ENCODE measurements around the gene MINDY1. TPM values are rescaled to one million over a fixed set of nuclear protein-coding genes. Genes with fewer than 3 reads are reported as not detected.

MINDY1 gene
- total and polyA plus RNA-seq, 7 experiments from 2014 or later = 12.8 to 53.4 (median 29.9) TPM

- no peak within 1 kb of the TSS for H3K4me3 Mint-ChIP-seq
- Histone ChIP-seq H3K27me3 (ENCODE audit: control insufficient read depth in 2 of 2, insufficient read depth in 2 of 2, low read length in 2 of 2) (no peaks in the 10 kb centered on the region), H3K27ac (ENCODE audit: low read depth, low read length) (no peak within 1 kb of the TSS), H3K36me3 (ENCODE audit: control insufficient read depth in 2 of 3, insufficient read depth in 3 of 3, low read length in 3 of 3) (no peaks in the 10 kb centered on the region), H3K4me3 (ENCODE audit: low read length) (no peak within 1 kb of the TSS), H3K9me3 (ENCODE audit: control insufficient read depth in 2 of 3, low read length in 3 of 3) (no peaks in the 10 kb centered on the region), H3K4me1 (ENCODE audit: control insufficient read depth in 2 of 2, insufficient read depth in 2 of 2, low read length in 2 of 2) (peaks cover 13 to 24% of the 10 kb centered on the region in 2 donors)
- H3K4me1 Mint-ChIP-seq = peaks cover 7 to 25% (median 21%) of the 10 kb centered on the region in 7 donors
- no peaks in the 10 kb centered on the region for H3K36me3 Mint-ChIP-seq
- ChIA-PET POLR2A (interaction anchor here (0.5 to 1.7 kb wide), 5 partner anchors 12 to 795 kb away, joined by 3 to 8 read pairs (median 5); partner anchors contain the start of genes MINDY1 and PRUNE1), CTCF (interaction anchor here (0.5 to 6.4 kb wide), 3 partner anchors 15 to 411 kb away, joined by 3 to 56 read pairs (median 4); partner anchors contain the start of gene MINDY1)
- H3K9me3 Mint-ChIP-seq = no peaks in the 10 kb centered on the region
- no peaks in the 10 kb centered on the region for H3K27me3 Mint-ChIP-seq
- ATAC-seq (no peak), DNase-seq (no peak)
- no peak within 1 kb of the TSS for H3K27ac Mint-ChIP-seq
- intact Hi-C loops (cut with micrococcal nuclease) = no loop called here
These were observed 24.6 kb downstream of the MINDY1 start, which contains the start of gene ANXA9 for GRCh38 chr1:150981805-150982712. ANXA9 (plus strand) TSS chr1:150982292; CDS start chr1:150983106, 814 bp downstream.

- H3K4me3 Mint-ChIP-seq = no peak overlapping the region
- H3K9me3 ChIP-seq (ENCODE audit: control insufficient read depth in 2 of 3, low read length in 3 of 3) = no peaks in the 10 kb centered on the region
- H3K27me3 Mint-ChIP-seq = no peaks in the 10 kb centered on the region
- no peak overlapping the region for H3K27ac ChIP-seq (ENCODE audit: low read depth, low read length)
- H3K27ac Mint-ChIP-seq = no peak overlapping the region
- ChIA-PET CTCF (interaction anchor here (0.5 to 6.4 kb wide), 6 partner anchors 15 to 410 kb away, joined by 3 to 56 read pairs (median 4); partner anchors contain the start of gene MINDY1), POLR2A (interaction anchor here (0.5 to 1.7 kb wide), 3 partner anchors 14 to 794 kb away, joined by 5 to 8 read pairs (median 7); partner anchors contain the start of gene MINDY1)
- no peaks in the 10 kb centered on the region for H3K9me3 Mint-ChIP-seq
- no peak overlapping the region for H3K4me3 ChIP-seq (ENCODE audit: low read length)
- no peaks in the 10 kb centered on the region for H3K36me3 ChIP-seq (ENCODE audit: control insufficient read depth in 2 of 3, insufficient read depth in 3 of 3, low read length in 3 of 3)
- H3K36me3 Mint-ChIP-seq = no peaks in the 10 kb centered on the region
- no peak for DNase-seq
- ATAC-seq = no peak
- intact Hi-C loops (cut with micrococcal nuclease) = no loop called here
- peaks cover 19 to 31% of the 10 kb centered on the region in 2 donors for H3K4me1 ChIP-seq (ENCODE audit: control insufficient read depth in 2 of 2, insufficient read depth in 2 of 2, low read length in 2 of 2)
- H3K27me3 ChIP-seq (ENCODE audit: control insufficient read depth in 2 of 2, insufficient read depth in 2 of 2, low read length in 2 of 2) = no peaks in the 10 kb centered on the region
- peaks cover 14 to 33% (median 29%) of the 10 kb centered on the region in 7 donors for H3K4me1 Mint-ChIP-seq
These were observed 25.4 kb downstream of the MINDY1 start for GRCh38 chr1:150981177-150981804.

- Histone ChIP-seq H3K27ac (ENCODE audit: low read depth, low read length) (peak overlapping the region; percentile 67), H3K9me3 (ENCODE audit: control insufficient read depth in 2 of 3, low read length in 3 of 3) (no peaks in the 10 kb centered on the region), H3K4me1 (ENCODE audit: control insufficient read depth in 2 of 2, insufficient read depth in 2 of 2, low read length in 2 of 2) (peaks cover 24 to 34% of the 10 kb centered on the region in 2 donors), H3K36me3 (ENCODE audit: control insufficient read depth in 2 of 3, insufficient read depth in 3 of 3, low read length in 3 of 3) (no peaks in the 10 kb centered on the region), H3K27me3 (ENCODE audit: control insufficient read depth in 2 of 2, insufficient read depth in 2 of 2, low read length in 2 of 2) (no peaks in the 10 kb centered on the region), H3K4me3 (ENCODE audit: low read length) (peak overlapping the region; percentile 39)
- ChIA-PET CTCF (interaction anchor here (0.5 to 6.4 kb wide), 9 partner anchors 11 to 431 kb away, joined by 3 to 56 read pairs (median 4); partner anchors contain the start of gene MINDY1), POLR2A (interaction anchor here (1.5 to 2.2 kb wide), 3 partner anchors 24 to 177 kb away, joined by 3 to 14 read pairs (median 7); partner anchors contain the start of gene TNFAIP8L2)
- peak overlapping the region; percentile 9 to 83 (median 62) for H3K27ac Mint-ChIP-seq
- no peaks in the 10 kb centered on the region for H3K27me3 Mint-ChIP-seq
- intact Hi-C loops (cut with micrococcal nuclease) = loop anchor here (1.0 to 10.0 kb wide), 13 partner anchors 14 to 724 kb away; partner anchors contain the start of genes MINDY1 (in 2 of the 2), SETDB1 (in 2 of the 2), TNFAIP8L2 (in 2 of the 2) and ARNT (in 1 of the 2)
- no peaks in the 10 kb centered on the region for H3K9me3 Mint-ChIP-seq
- DNase-seq (peak; percentile 68 to 93 (median 84)), ATAC-seq (peak; percentile 81)
- no peaks in the 10 kb centered on the region for H3K36me3 Mint-ChIP-seq
- peaks cover 14 to 44% (median 37%) of the 10 kb centered on the region in 7 donors for H3K4me1 Mint-ChIP-seq
- H3K4me3 Mint-ChIP-seq = peak overlapping the region in 9 of 10 donors; percentile 39 to 73 (median 61)
These were observed 27.3 kb downstream of the MINDY1 start for GRCh38 chr1:150979092-150980056.

- Mint-ChIP-seq H3K27ac (peak overlapping the region; percentile 57 to 94 (median 87)), H3K4me3 (peak overlapping the region; percentile 73 to 87 (median 82)), H3K4me1 (peaks cover 25 to 61% (median 53%) of the 10 kb centered on the region in 7 donors), H3K9me3 (no peaks in the 10 kb centered on the region), H3K27me3 (no peaks in the 10 kb centered on the region), H3K36me3 (peaks cover 0 to 2% (median 0%) of the 10 kb centered on the region in 5 donors)
- intact Hi-C loops (cut with micrococcal nuclease) = loop anchor here (5.0 to 10.0 kb wide), 3 partner anchors 280 to 492 kb away; partner anchors contain the start of genes GOLPH3L (in 1 of the 2) and TARS2 (in 1 of the 2)
- H3K9me3 ChIP-seq (ENCODE audit: control insufficient read depth in 2 of 3, low read length in 3 of 3) = no peaks in the 10 kb centered on the region
- ChIA-PET CTCF (interaction anchor here (0.6 to 6.4 kb wide), 5 partner anchors 11 to 89 kb away, joined by 3 to 56 read pairs (median 8); partner anchors contain the start of gene MINDY1), POLR2A (interaction anchor here (0.6 to 5.2 kb wide), 10 partner anchors 25 to 490 kb away, joined by 3 to 31 read pairs (median 4); partner anchors contain the start of genes C1orf56, MINDY1, MLLT11 and SETDB1)
- H3K4me3 ChIP-seq (ENCODE audit: low read length) = no peak overlapping the region
- peaks cover 0 to 4% (median 0%) of the 10 kb centered on the region in 3 experiments for H3K36me3 ChIP-seq (ENCODE audit: control insufficient read depth in 2 of 3, insufficient read depth in 3 of 3, low read length in 3 of 3)
- peaks cover 39 to 50% of the 10 kb centered on the region in 2 donors for H3K4me1 ChIP-seq (ENCODE audit: control insufficient read depth in 2 of 2, insufficient read depth in 2 of 2, low read length in 2 of 2)
- ATAC-seq (peak; percentile 68), DNase-seq (peak; percentile 37 to 58 (median 50))
- no peaks in the 10 kb centered on the region for H3K27me3 ChIP-seq (ENCODE audit: control insufficient read depth in 2 of 2, insufficient read depth in 2 of 2, low read length in 2 of 2)
- peak overlapping the region; percentile 43 for H3K27ac ChIP-seq (ENCODE audit: low read depth, low read length)
These were observed 29.6 kb downstream of the MINDY1 start for GRCh38 chr1:150976879-150977694.

DNA sequence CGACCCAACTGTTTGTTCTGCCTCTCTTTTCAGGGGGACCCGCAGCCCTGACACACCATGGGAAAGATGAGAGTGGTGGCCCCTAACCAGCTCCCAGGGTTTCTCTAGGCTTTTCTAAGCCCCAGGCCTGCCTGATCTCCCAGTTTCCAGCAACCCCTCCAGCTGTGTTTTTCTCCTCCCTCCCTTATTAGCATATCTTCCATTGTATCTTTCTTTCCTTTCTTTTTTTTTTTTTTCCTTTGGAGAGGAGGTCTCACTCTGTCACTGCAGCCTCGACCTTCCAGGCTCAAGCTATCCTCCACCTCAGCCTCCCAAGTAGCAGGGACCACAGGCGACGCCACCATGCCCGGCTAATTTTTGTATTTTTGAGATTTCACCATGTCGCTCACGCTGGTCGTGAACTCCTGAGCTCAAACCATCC lies 30.3 kb downstream of the MINDY1 start:
- ChIA-PET CTCF (interaction anchor here (0.6 to 6.4 kb wide), 8 partner anchors 8 to 723 kb away, joined by 3 to 56 read pairs (median 6); partner anchors contain the start of gene MINDY1), POLR2A (interaction anchor here (0.6 to 5.2 kb wide), 13 partner anchors 25 to 865 kb away, joined by 3 to 31 read pairs (median 4); partner anchors contain the start of genes C1orf56, MINDY1 and SETDB1)
- Mint-ChIP-seq H3K36me3 (peaks cover 0 to 2% (median 0%) of the 10 kb centered on the region in 5 donors), H3K27me3 (no peaks in the 10 kb centered on the region), H3K4me1 (peaks cover 25 to 68% (median 60%) of the 10 kb centered on the region in 7 donors), H3K27ac (peak overlapping the region in 8 of 9 donors; percentile 57 to 91 (median 84)), H3K9me3 (no peaks in the 10 kb centered on the region), H3K4me3 (peak overlapping the region; percentile 73 to 87 (median 82))
- Histone ChIP-seq H3K27me3 (ENCODE audit: control insufficient read depth in 2 of 2, insufficient read depth in 2 of 2, low read length in 2 of 2) (no peaks in the 10 kb centered on the region), H3K4me1 (ENCODE audit: control insufficient read depth in 2 of 2, insufficient read depth in 2 of 2, low read length in 2 of 2) (peaks cover 46 to 57% of the 10 kb centered on the region in 2 donors), H3K9me3 (ENCODE audit: control insufficient read depth in 2 of 3, low read length in 3 of 3) (no peaks in the 10 kb centered on the region), H3K4me3 (ENCODE audit: low read length) (no peak overlapping the region), H3K27ac (ENCODE audit: low read depth, low read length) (peak overlapping the region; percentile 43), H3K36me3 (ENCODE audit: control insufficient read depth in 2 of 3, insufficient read depth in 3 of 3, low read length in 3 of 3) (peaks cover 0 to 4% (median 0%) of the 10 kb centered on the region in 3 experiments)
- intact Hi-C loops (cut with micrococcal nuclease) = loop anchor here (5.0 to 10.0 kb wide), 3 partner anchors 279 to 492 kb away; partner anchors contain the start of genes GOLPH3L (in 1 of the 2) and TARS2 (in 1 of the 2)
- ATAC-seq = no peak
- no peak for DNase-seq

All from naive thymus-derived CD4-positive, alpha-beta T cell (primary cell).